Astrocyte (in vitro differentiated cells and primary cell): ENCODE data around the gene TRUB1.

Experiments
- CTCF ChIP-seq: IDR thresholded peaks from 2 replicates; pipeline ENCODE4 v1.5.1; 2011; ENCODE audit warnings: low read depth, mild to moderate bottlenecking, inconsistent platforms, low read length, moderate library complexity; ENCODE audit not compliant: insufficient read depth
- EZH2 ChIP-seq: IDR thresholded peaks from 2 replicates; pipeline ENCODE4 v1.6.1; 2012; ENCODE audit warnings: mild to moderate bottlenecking, low read length, inconsistent platforms; ENCODE audit not compliant: insufficient read depth

GRCh38 chr10:114916653-114917052 is 21.3 kb upstream of the TRUB1 start:
- TF ChIP-seq CTCF, result no peak
- TF ChIP-seq EZH2, result no peak
